HG02840 (cell line): ENCODE results near the gene ANGPTL2.
"Not testable (repeated sequence)": the region's sequence is repeated elsewhere in the genome, so short reads cannot be mapped to it uniquely, and the experiment has no call there.

ENCODE experiments used
- ATAC-seq: cut with Tn5 transposase; IDR thresholded peaks from one replicate; pipeline ENCODE4 v1.9.1; 2021; ENCODE audit warnings: mild to moderate bottlenecking, moderate library complexity, moderate number of reproducible peaks; ENCODE audit not compliant: unreplicated experiment, low FRiP score

The ANGPTL2 gene

DNA sequence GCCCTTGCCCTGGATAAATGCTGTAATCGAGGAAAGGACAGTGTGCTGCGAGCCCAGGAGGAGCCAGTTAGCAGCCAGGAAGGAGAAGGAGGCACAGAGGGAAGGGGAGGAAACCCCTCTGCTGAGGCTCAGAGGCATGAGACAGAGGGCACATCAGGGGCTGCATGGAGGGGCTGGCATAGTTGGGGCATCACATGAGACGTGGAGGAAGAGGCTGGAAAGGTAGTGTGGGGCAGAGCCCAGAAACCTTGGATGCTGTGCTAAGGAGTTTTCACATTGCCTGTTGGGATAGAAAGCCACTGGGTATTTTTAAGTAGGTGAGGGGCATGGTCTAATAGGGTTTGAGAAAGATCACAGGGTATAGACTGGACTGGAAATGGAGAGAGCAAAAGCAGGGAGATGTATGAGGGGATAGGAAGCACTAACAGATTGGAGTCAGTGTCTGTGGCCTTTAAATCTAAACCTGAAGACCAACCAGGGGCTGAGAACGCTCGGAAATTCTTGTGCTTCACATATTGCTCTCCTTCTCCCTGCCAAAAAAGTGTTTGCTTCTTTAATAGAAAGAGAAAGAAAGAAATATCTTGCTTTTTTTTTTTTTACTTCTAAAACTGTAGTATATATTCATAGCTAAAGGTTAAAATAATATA lies 33.0 kb upstream of the ANGPTL2 start:
- ATAC-seq, result no peak

DNA sequence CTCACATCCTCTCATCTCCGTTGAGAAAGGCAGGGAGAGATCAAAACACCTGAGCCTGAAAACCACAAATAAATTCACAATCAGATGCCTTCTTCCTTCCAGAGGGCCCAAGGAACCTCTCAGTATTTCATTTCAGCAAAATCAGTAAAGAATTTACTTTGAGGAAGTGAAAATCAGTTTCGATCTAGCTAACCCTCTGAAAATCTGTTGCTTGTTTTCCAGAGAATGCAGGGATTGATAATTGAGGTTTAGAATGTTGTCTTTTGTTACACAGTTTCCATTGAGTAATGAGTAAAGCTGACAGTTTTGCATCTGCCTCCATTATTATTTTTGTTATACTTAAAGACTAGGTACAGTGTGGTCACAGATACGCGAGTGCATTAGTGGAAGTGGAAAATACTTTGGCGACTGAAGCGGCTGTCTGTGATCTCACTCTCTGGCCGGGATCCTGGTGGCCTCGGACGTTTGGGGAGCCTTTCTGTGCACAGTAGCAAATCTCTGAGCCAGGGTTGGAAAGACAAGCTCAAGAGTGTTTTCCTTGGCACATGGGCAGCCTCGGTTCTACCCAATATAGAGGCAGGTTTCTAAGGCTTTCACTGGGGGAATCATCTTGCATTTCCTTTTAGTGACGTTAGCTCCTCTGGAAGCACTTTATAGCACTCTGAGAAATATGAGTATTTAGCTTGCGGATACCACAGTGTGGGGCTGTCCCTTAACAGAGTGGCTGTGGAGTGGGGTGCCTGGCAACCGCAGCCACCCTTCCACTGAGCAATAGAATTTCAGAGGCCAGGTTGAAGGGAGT lies 32.2 kb upstream of the ANGPTL2 start:
- no peak for ATAC-seq

DNA sequence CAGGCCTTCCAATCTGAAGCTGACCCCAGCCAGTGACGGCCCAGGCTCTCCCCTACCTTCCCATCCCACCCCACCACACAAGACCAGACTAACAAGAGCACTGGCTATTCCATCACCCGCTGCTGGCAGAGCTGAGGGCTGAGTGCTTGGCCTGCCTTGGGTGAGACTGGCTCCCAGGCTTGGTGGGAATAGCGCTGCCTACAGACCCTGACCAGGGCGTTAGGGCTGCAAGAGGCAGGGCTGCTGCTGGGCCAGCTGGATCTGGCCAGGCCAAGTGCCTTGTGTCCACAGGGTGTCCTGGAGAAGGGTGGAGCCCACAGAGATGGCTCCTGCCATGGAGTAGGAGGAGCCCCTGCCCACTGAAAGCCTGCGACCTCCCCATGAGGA lies 31.6 kb upstream of the ANGPTL2 start:
- no peak for ATAC-seq

GRCh38 chr9:127153501-127153900 lies 31.1 kb upstream of the ANGPTL2 start:
- no peak for ATAC-seq

DNA sequence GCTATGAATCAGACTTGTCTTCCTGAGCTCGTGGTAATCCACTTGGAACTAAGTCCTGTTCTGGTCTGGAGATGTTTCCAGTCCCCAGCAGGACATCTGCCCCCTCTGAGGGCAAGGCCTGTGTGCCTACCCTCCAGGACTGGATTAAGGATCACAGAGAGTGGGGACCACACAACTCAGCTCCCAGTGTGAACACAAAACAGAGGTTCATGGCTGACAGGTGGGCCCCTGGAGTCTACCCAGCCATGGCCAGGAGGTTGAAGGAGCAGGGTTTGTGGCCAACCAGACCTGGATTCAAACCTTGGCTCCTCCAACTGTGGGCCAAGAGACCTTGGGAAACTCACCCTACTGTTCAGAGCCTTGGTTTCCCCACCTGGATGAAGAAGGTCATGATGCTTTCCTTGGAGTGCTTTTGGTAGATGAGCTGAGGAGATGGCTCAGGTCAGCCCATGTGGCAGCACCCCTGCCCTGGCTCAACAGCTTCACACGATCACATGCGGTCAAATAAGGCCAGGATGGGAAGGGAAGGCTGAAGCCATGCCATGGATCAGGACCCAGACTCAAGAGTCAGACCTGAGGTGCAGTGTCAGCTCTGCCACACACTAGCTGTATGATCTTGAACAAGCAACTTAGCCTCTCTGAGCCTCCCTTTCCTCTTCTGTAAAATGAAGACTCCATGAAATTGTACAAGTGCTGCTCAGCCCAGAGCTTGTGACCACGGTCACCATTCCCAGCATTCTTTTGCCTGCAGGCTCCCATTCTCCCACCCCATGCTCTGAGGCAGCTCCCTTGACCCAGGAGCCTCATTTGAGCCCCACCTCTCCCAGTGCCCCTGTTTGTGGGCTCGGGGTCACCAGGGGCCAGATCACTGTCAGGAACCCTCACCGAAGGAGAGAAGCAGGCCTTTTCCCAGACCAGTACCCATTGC lies 27.3 kb upstream of the ANGPTL2 start:
- no peak for ATAC-seq

GRCh38 chr9:127149010-127149409 lies 26.6 kb upstream of the ANGPTL2 start:
- ATAC-seq, result no peak

GRCh38 chr9:127148014-127148413 lies 25.6 kb upstream of the ANGPTL2 start:
- no peak for ATAC-seq

DNA sequence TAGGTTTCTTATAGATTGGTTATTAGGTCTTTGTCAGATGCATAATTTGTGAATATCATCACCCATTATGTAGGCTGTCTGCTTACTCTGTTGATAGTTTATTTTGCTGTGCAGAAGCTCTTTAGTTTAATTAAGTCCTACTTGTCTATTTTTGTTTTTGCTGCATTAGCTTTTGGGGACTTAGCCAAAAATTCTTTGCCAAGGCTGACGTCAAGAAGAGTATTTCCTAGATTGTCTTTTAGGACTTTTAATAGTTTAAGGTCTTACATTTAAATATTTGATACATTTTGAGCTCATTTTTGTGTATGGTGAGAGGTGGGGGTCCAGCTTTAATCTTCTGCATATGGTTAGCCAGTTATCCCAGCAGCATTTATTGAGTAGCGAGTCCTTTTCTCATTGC lies 24.8 kb upstream of the ANGPTL2 start:
- no peak for ATAC-seq

- ATAC-seq, result not testable (repeated sequence)
Observed at GRCh38 chr9:127146841-127147240, 24.4 kb upstream of the ANGPTL2 start.

DNA sequence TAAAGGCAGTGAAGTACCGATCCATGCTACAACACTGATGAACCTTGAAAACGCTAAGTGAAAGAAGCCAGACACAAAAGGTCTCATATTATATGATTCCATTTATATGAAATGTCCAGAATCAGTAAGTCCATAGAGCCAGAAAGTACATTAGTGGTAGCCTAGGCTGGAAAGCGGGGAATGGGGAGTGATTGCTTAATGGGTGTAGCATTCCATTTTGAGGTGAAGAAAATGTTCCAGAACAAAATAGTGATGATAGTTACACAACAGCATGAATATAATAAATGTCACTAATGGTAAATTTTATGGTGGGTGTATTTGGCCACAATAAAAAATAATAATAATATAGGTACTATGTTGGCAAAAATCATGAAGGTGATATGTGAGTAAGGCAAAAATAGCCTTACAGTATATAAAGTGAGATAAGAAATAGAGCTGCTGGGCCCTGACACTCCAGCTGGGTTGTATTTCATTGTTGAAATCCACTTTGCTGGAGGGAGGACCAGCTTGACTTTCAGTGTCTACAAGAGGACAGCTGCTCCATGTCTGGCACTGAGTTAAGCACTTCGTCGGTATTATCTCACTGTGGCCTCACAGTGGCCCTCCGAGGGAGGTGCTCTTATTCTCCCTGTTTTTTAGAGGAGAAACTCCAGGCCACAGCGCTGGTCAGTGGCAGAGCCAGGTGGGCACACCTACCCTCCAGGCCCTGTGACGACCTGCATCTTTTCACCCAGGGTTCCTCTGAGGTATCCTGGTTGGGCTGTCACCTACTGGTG lies 22.4 kb upstream of the ANGPTL2 start:
- ATAC-seq, result no peak

DNA sequence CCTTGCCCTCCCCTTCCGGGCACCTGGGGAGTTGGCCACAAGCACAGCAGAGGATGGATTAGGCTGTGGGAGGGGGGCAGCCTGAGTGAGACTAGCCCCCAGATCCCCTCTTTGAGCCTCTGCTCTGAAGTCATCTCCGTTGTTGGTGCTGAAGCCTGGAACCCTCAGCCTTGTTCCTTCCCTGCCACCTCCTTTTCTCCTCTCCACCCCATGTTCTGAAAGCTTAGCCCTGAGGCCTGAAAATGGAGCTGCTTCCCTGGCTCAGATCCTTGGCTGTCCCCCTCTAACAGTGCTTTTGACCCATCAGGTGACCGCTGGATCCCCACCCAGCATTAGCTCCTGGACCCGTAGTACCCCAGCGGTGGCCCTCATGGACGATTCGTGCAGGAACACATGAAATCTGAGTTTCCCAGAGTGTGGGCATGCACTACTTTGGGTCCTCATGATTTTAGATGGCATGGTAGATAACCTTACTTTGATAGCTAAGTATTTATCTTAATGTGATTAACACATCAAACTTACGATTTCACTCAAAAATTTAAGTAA lies 21.6 kb upstream of the ANGPTL2 start:
- no peak for ATAC-seq

DNA sequence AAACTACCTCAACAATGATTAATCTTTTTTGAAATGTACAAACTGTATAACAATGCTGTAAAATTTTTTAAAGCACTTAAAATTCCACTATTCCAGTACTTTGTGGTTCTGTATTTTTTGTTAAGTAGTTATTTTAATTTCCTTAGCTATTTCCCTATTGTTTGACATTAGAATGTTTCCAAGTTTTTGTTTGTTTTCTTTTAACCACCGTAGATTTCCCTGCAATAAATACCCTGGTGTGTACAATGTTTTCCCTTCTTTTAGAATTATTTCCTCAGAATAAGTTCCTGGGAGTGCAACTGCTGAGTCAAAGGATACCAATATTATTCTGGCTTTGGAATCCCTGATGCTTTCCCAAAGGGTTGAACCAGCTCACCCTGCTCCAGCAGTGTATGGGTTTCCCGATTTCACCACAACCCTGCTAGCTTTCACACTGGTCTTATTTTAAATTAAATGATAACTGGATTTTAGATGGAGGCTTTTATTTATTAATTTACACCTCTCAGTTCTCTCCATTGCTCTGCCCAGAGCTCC lies 20.6 kb upstream of the ANGPTL2 start:
- no peak for ATAC-seq

- no peak for ATAC-seq
Observed at GRCh38 chr9:127142291-127142690, 19.9 kb upstream of the ANGPTL2 start.

GRCh38 chr9:127140842-127141675 lies 18.6 kb upstream of the ANGPTL2 start:
- ATAC-seq, result no peak

DNA sequence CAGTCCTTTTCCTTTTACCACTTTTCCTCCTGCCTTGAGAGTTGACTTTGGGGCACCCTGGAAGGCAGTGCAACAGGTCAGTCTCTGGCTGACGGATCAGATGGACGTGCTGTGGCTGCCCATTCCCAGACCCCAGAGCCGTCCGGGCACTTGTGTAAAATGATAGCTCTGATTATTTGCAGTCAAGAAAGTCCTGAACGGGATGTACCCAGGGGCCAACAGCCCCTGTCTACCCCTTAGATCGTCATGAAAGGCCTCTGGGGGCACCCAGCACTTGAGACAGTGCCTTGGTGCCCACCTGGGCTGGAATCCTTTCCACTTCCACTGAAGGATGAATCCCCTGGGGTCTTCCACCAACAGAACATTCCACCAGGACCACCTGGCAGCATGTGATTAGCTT lies 17.7 kb upstream of the ANGPTL2 start:
- ATAC-seq, result no peak

DNA sequence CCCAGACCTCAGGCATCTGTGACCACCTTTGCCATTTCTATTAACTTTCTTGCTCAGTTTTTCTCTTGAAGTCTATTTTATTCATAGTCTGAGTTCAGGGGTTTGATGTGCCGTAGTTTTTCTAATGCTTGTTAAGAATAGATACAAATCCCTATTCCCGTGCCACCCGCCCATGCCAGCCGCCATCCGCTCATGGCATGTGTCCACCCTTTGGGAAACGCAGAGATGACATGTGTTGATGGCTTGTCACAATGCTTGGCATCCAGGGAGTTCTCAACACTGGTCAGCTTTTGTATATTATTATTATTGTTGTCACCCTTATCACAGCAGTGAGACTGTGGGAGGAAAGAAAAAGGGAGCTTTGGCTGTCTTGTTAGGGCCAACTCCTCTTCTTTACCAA lies 17.3 kb upstream of the ANGPTL2 start:
- no peak for ATAC-seq

DNA sequence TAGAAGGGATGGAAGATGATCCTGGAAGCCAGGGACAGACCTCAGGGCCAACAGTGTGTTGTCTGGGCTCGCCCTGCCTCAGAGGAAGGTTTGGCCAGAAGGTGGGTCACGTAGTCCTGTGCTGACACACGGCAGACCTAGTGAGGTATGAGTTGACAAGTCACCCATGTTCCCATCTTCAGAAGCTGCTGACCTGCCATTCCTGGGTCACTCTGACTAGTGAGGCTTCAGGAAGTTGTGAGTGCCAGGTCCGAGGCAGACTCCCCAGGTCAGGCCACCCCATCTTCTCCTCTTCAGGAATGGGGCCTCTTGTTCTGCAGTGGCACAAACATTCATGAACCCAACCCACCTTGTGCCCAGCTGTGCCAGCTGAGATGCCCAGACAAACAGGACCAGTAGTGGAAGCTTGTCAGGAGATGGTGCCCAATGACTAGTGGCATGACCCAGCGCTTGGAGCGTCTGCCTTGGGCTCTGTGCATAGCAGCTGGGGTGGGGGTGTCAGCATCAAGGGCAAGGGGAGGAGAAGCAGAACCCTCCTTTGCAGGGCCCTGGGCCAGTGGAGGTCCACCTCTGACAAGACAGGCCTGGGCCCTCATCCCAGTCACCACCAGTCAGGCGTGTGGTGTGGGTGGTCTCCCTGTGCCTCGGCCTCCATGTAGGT lies 16.8 kb upstream of the ANGPTL2 start:
- no peak for ATAC-seq

GRCh38 chr9:127138444-127138843 lies 16.0 kb upstream of the ANGPTL2 start:
- ATAC-seq, result no peak
